HG03354 (cell line): ENCODE data around the gene SOCS1.
"Not testable (repeated sequence)": the region's sequence is repeated elsewhere in the genome, so short reads cannot be mapped to it uniquely, and the experiment has no call there.

Experiments used
- ATAC-seq: cut with Tn5 transposase; IDR thresholded peaks from one replicate; pipeline ENCODE4 v1.9.1; 2021; ENCODE audit warnings: mild to moderate bottlenecking; ENCODE audit not compliant: unreplicated experiment, poor library complexity, severe bottlenecking

SOCS1 gene

DNA sequence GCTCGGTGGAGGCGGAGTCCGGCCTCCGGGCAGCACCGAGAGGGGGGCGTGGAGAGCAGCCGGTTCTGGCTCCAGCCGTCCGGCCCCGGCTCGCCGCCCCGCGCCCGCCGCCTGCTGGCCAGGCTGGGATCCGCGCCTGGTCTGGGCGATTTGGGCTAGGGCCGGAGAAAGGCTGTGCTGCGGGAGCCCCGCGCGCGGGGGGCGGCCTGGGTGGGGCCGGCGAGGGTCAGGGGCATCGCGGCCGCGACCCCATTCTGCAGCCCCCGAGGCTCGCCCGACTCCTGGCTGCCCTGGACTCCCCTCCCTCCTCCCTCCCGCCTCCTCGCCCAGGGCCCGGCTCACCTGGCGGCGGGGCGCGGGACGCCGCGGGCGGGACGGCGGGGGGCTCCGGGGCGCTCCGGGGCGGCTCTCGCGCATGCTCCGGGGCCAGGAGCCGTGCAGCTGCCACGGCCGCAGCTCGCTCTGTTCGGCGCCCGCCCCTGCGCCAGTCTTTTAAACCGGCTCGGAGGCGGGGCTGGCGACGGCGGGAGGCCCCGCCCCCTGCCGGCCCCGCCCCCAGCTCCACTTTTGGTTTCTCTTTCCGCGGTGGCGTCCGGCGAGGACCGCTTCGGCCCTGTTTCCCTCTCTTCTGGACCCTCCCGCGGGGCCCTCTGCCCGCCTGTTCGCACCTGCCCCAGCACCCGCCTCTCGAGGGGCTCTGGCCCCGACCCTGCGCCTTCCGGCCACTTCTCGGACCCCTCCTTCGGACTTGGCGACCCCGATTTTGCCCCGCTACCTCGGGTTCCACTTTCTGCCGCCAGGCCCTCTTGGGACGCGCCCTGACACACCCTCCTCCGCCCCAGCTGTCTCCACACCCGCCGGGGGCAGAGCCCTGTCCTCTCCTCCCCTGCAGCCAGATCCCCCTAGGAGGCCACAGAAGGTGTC is at the start of gene SOCS1:
SOCS1 (minus strand) TSS at position 468 of the 924 bp plus-strand sequence. CDS start 726 bp downstream, outside the sequence.
- peak; percentile 62 for ATAC-seq

GRCh38 chr16:11303405-11304138 is 47.6 kb upstream of the SOCS1 start:
- ATAC-seq = no peak

GRCh38 chr16:11302977-11303376 is 47.0 kb upstream of the SOCS1 start:
- ATAC-seq = no peak

- ATAC-seq = no peak
Measured at GRCh38 chr16:11301645-11302501, 45.9 kb upstream of the SOCS1 start.

DNA sequence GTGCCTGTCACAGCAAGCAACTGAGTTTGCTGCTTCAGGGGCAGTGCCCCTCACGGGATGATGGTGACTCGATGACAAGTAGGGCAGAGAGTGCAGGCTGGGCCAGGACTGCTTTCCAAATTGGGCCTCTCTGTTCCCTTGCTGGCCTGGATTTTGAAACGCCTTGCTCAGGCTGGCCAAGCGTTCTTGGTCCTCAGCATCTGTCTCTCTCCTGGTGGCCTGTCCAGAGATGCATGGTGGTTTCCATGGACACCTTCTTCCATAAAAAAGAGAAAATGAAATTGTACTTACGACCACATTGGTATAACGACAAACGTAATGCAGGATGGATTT is 44.5 kb upstream of the SOCS1 start:
- no peak for ATAC-seq

GRCh38 chr16:11299865-11300559 is 44.0 kb upstream of the SOCS1 start:
- no peak for ATAC-seq

DNA sequence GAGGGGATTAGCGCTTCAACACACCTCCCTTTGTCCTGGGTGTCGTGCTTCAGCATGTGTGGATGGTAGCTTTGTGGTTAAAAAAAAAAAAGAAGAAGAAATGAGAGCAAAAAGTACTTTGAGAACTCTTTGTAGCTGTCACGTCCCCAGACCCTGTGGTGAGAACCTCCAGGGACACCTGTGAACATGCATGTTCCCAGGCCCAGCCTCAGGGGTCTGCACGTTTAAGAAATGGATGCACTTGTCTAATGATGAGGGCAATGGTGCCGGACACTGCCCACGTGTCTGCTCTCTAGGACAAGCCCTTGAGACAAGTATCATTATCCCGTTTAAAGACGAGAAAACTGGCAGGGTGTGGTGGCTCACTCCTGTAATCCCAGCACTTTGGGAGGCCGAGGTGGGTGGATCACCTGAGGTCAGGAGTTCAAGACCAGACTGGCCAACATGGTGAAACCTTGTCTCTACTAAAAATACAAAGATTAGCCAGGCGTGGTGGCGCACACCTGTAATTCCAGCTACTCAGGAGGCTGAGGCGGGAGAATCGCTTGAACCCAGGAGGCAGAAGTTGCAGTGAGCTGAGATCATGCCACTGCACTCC is 43.0 kb upstream of the SOCS1 start:
- ATAC-seq = not testable (repeated sequence)

GRCh38 chr16:11298143-11298900 is 42.3 kb upstream of the SOCS1 start:
- ATAC-seq = no peak

- peak; percentile 82 for ATAC-seq
Measured at GRCh38 chr16:11297492-11298142, 41.6 kb upstream of the SOCS1 start.

- peak; percentile 32 for ATAC-seq
Measured at GRCh38 chr16:11296706-11297491, 40.9 kb upstream of the SOCS1 start.

DNA sequence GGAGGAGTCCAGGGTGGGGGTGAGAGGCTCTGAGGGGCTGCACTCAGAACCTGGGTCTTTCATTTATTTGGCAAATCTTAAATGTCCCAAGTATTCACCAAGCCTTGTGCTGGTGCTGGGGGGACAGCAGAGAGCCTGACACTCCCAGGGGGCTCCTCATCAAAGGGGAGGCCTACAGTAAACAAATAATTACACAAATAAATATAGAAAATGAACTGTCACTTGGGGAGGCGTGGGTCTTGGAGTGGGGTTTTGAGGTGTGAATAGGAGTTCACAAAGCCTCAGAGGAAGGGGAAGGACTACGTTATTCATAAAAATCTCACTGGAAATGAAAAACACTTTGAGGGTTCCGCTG is 40.3 kb upstream of the SOCS1 start:
- no peak for ATAC-seq

DNA sequence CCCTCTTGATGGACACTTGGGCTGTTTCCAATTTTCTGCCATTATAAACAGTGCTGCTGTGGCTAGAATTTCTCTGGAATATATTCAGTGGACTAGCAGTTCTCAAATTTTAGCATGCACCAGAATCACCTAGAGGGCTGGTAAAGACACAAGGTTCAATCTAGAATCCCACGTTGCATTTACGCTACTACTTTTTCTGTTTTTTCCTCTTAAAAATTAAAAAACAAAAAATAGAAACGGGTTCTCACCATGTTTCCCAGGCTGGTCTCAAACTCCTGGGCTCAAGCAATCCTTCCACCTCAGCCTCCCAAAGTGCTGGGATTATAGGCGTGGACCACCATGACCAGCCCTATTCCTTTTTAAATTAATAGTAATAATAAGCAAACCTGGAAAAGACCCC is 39.7 kb upstream of the SOCS1 start:
- no peak for ATAC-seq

DNA sequence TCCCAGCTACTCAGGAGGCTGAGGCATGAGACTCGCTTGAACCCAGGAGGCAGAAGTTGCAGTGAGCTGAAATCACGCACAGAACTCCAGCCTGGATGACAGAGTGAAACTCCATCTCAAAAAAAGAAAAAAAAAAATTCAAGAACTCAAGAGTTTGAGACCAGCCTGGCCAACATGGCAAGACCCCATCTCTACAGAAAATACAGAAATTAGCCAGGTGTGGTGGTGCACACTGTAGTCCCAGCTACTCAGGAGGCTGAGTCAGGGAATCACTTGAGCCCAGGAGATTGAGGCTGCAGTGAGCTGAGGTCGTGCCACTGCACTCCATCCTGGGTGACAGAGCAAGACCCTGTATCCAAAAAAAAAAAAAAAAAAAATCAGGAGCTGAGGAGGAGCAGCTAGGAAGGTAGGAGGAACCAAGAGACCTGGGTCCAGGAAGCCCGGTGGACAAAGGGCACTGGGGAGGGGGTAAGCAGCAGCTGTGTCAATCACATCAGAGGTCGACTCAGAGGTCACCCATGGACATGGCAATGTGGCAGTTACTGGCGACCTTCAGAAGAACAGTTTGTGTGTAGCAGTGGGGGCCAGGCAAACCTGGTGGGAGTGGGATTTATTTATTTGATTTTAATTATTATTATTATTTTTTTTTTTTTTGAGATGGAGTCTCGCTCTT is 36.2 kb upstream of the SOCS1 start:
- no peak for ATAC-seq

- no peak for ATAC-seq
Measured at GRCh38 chr16:11291091-11291703, 35.2 kb upstream of the SOCS1 start.

- no peak for ATAC-seq
Measured at GRCh38 chr16:11290102-11290893, 34.3 kb upstream of the SOCS1 start.

- not testable (repeated sequence) for ATAC-seq
Measured at GRCh38 chr16:11289696-11290095, 33.7 kb upstream of the SOCS1 start.
